Small intestine (tissue), 7 donors: Measurements from ENCODE around the gene GALNT9. TPM values are rescaled to one million over a fixed set of nuclear protein-coding genes. Genes with fewer than 3 reads are reported as not detected.

Experiments used
- DNase-seq, 2 donors: peaks; one replicate each; pipeline versions ENCODE4 v3.0.0 to v3.0.0-alpha.2; 2013
- FAIRE-seq: peaks from 2 replicates; lab custom pipeline; 2012; peaks lifted over from hg19 to GRCh38; lab: Jason Lieb, UNC
- H3K27ac ChIP-seq, 3 donors: one replicate each; pipeline ENCODE4 v1.5.1; 2013; ENCODE audit warnings: low read length in 2 of 3, mild to moderate bottlenecking in 2 of 3, control low read depth in 1 of 3, inconsistent platforms in 1 of 3, low read depth in 1 of 3, moderate library complexity in 1 of 3
- H3K27me3 ChIP-seq, 3 donors: one replicate each; pipeline ENCODE4 v1.6.1; 2013; ENCODE audit warnings: low read length in 3 of 3, inconsistent platforms in 1 of 3; ENCODE audit not compliant: control insufficient read depth in 3 of 3, insufficient read depth in 3 of 3
- H3K36me3 ChIP-seq, 3 donors: one replicate each; pipeline ENCODE4 v1.6.1; 2013; ENCODE audit warnings: low read length in 3 of 3, inconsistent platforms in 1 of 3, low read depth in 1 of 3, mild to moderate bottlenecking in 1 of 3, moderate library complexity in 1 of 3; ENCODE audit not compliant: control insufficient read depth in 3 of 3, insufficient read depth in 2 of 3
- H3K4me1 ChIP-seq, 3 donors: one replicate each; pipeline ENCODE4 v1.6.1; 2013; ENCODE audit warnings: low read length in 2 of 3, inconsistent platforms in 1 of 3, low read depth in 1 of 3, mild to moderate bottlenecking in 1 of 3, moderate library complexity in 1 of 3; ENCODE audit not compliant: control insufficient read depth in 3 of 3, insufficient read depth in 2 of 3
- H3K4me3 ChIP-seq, 3 donors: one replicate each; pipeline ENCODE4 v1.5.1; 2013; ENCODE audit warnings: low read length in 3 of 3, control low read depth in 1 of 3, inconsistent platforms in 1 of 3, low read depth in 1 of 3, mild to moderate bottlenecking in 1 of 3, moderate library complexity in 1 of 3
- H3K9me3 ChIP-seq, 2 donors: one replicate each; pipeline ENCODE4 v1.6.1; 2013; ENCODE audit warnings: low read depth in 1 of 2, low read length in 1 of 2; ENCODE audit not compliant: control insufficient read depth in 2 of 2, insufficient read depth in 1 of 2
- WGBS, 3 donors: extraction: QIAGEN DNeasy Blood & Tissue Kit; methylation state at CpG; one replicate each; pipeline ENCODE4 v1.1.7; 2013; 5-methylcytosine and 5-hydroxymethylcytosine counted together
- polyA plus RNA-seq, 4 donors: library from polyadenylated mRNA; stranded (reverse) in 3 of 4; unstranded in 1 of 4; fragments of 200-250 nt in 3 of 4; fragments of 120-200 nt in 1 of 4; gene quantifications; one replicate each; pipeline versions ENCODE4 v1.2.1 to v1.2.3, GENCODE V29; 2013
- donor health status: healthy with polysubstance abuse.
- donor health status: control.
- donor health status: control.
- donor health status: Bipolar disorder and iron deficiency.
- donor health status: healthy.

The GALNT9 gene
- polyA plus RNA-seq, 4 donors = 0.79 to 2.6 TPM; not detected in 2

DNA sequence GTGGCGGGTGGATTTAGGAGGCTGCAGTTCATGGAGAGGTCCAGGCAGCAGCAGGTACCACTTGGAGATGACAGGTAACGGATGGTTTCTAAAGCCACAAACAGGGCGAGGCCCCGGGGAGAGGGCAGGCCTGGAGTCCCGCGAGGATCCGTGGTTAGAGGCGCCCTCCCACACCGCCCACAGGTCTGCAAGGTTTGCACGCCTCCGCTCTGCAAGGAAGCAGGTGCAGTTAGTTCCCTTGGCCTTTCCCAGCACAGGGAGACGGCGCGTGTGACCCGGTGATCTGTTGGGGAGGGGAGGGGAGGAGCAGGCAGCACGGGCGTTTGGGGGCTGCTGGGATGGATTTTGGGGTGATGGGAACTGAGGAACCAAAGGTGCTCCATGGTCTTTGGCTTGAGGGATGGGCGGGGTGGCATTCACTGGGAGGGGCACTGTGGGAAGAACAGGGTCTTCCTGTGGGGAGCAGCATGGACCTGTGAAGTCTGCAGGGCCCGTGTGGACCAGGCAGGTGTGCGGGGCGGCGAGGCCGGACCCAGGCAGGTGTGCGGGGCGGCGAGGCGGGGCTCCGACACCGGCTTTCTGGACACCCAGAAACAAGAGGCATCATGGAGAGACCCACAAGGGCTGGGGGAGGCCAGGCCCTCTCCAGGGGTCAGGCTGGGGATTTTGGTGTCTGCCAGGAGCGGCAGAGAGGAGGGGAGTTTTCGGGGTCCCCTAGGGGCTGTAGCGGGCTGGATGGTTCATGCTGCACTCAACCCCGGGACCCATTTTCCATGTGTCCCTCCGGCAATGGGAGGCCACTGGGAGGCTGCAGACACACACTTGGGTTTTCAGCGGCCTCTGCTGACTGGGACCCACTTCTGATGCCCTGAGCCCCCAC, 156.0 kb downstream of the GALNT9 start:
- 44 to 66% (median 47%) methylated on average over 33 to 35 of the region's 35 CpGs for WGBS, 3 donors
- Histone ChIP-seq H3K27ac (no peak overlapping the region), H3K36me3 (no peaks in the 10 kb centered on the region), H3K9me3 (no peaks in the 10 kb centered on the region), H3K4me3 (no peak overlapping the region), H3K27me3 (peaks cover 0 to 12% (median 4%) of the 10 kb centered on the region in 3 donors), H3K4me1 (no peaks in the 10 kb centered on the region)
- no peak for DNase-seq
- FAIRE-seq = no peak

DNA sequence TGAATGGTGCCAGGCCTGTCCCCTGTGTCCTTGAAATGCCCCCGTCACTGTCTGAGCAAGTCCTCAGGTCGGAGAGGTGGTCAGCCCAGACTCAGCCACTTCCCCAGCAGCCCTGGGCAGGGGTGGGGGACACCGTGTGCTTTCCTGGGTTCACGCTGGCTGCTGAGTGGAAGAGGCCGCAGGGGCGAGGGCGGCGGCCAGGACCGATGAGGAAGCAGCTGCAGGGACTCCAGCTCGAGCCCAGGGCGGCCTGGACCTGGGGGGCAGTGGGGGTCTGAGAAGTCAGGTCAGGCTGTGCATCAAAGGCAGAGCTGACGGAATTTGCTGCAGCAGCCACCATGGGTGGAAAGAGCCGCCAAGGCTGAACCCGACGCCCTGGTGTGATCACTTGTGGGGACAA, 156.8 kb downstream of the GALNT9 start:
- peaks cover 0 to 12% (median 4%) of the 10 kb centered on the region in 3 donors for H3K27me3 ChIP-seq
- 56 to 68% (median 60%) methylated on average over 15 of the region's 15 CpGs for WGBS, 3 donors
- no peaks in the 10 kb centered on the region for H3K36me3 ChIP-seq
- FAIRE-seq (no peak), DNase-seq (no peak)
- no peaks in the 10 kb centered on the region for H3K9me3 ChIP-seq
- H3K4me3 ChIP-seq = no peak overlapping the region
- H3K27ac ChIP-seq = no peak overlapping the region
- H3K4me1 ChIP-seq = no peaks in the 10 kb centered on the region

DNA sequence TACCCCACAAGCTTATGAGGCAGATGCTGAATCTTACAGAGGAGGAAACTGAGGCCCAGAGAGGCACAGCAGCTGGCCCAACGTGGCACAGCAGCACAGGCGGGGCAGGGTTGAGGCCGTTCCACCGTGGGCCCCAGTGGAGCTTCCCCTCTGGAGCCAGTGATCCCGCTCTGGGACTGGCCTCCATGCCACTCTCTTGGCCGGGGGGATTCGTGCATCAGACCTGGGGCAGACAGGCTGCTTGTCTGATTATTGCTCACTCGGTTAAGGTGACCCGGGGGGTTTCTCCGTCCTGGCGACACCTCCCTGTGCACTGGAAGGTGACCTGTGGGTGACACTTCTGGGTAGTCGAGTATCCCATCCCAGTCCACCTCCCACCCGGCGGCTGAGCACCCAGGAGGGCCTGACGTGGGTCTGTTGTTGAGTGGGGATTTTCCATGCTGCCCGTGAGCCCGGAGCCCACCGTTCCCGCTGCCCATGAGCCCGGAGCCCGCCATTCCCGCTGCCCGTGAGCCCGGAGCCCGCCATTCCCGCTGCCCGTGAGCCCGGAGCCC, 157.3 kb downstream of the GALNT9 start:
- WGBS, 3 donors = 83 to 86% (median 84%) methylated on average over 23 to 27 of the region's 28 CpGs
- no peaks in the 10 kb centered on the region for H3K36me3 ChIP-seq
- peaks cover 0 to 8% (median 4%) of the 10 kb centered on the region in 3 donors for H3K27me3 ChIP-seq
- FAIRE-seq = no peak
- DNase-seq = no peak
- H3K9me3 ChIP-seq = no peaks in the 10 kb centered on the region
- no peak overlapping the region for H3K27ac ChIP-seq
- H3K4me3 ChIP-seq = no peak overlapping the region
- no peaks in the 10 kb centered on the region for H3K4me1 ChIP-seq

DNA sequence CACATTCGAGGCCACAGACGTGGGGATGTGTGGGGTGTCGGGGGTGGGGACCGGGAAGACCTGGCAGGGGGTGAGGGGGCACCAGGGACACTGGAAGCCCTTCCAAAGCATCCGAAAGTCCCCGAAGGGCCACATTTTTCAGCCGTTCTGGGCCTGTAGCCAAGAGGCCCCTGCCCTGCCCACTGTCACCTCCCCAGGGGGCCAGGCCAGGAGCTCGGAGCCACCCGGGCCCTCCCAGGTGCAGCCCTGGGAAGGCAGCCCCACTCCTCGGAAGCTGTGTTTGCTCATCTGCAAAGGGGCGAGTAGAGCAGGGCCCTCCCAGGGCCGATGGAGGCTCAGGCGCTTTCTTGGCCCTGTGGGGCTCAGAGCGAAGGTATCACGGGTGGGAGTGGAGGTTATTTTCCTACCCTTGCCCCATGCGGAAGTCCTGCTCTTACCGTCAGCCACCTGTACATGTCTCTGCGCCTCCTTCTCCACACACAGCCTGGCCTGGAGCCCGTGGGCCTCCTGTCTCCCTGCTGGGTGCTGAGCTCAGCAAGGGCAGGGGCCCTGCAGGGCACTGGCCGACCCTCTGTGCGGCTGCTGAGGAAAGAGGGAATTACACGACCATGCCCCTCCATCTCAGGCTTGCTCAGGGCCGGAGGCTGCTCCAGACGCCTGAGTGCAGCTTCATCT, 158.0 kb downstream of the GALNT9 start:
- 53 to 75% (median 61%) methylated on average over 24 of the region's 24 CpGs for WGBS, 3 donors
- no peak overlapping the region for H3K4me3 ChIP-seq
- no peak overlapping the region for H3K27ac ChIP-seq
- H3K4me1 ChIP-seq = no peaks in the 10 kb centered on the region
- H3K27me3 ChIP-seq = peaks cover 0 to 2% (median under 1%) of the 10 kb centered on the region in 3 donors
- H3K9me3 ChIP-seq = no peaks in the 10 kb centered on the region
- DNase-seq = no peak
- FAIRE-seq = no peak
- H3K36me3 ChIP-seq = no peaks in the 10 kb centered on the region

DNA sequence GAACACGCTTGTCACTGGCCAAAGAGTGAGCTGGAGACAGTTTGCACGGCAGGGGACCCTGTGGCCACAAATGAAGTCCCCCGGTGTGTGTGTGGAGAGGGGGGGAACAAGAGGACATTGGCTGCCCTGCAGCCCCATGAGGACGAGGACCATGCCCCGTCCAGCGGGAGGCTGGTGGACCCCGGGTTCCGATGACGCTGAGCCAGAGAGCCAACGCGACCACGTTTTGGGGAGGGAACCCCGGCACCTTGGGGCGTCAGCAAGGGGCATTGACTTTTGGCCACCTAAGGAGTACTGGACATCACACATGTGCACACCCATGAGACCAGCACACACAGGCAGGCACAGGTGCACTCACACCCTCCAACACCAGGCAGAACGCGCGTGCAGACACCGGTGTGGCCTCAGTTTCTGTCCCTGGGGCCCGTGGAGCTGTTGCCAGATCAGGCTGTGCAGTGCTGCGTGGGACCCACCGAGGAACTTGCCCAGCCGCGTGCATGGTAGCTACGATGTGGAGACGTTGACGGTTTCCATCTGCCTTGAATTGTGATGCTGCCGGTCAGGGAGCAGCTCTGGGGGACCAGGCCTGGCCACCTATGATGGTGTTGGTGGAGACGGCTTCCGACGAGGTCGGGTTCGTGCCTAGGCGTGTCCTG, 158.6 kb downstream of the GALNT9 start:
- Histone ChIP-seq H3K4me1 (no peaks in the 10 kb centered on the region), H3K36me3 (no peaks in the 10 kb centered on the region), H3K27ac (no peak overlapping the region), H3K4me3 (no peak overlapping the region), H3K27me3 (peaks cover 0 to 2% (median 0%) of the 10 kb centered on the region in 3 donors), H3K9me3 (no peaks in the 10 kb centered on the region)
- no peak for DNase-seq
- no peak for FAIRE-seq
- WGBS, 3 donors = 81 to 88% (median 83%) methylated on average over 33 of the region's 33 CpGs

DNA sequence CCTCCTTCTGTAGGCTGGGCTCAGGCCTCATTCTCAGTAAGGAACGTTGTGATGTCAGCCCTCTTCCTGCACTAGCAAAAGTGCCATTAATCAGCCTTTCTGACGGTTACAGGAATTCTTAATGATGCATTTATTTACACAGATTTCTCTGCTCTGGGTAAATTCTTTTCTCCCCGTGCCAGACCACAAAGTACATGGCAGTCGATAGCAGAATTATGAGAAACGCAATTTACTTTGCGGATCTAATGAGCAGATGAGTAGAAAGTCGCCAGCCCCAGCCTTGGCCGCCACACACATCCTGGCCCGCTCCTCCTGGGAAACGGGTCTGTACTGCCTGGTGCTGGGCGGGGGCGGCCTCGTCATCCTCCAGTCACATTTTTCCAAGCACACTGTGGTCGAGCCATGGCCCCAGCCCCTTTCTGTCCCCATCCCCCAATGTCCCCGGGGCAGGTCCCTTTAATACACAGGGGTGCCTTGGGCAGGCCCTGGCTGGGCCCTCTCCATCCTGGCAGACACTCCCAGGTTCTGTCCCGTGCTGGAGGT, 159.2 kb downstream of the GALNT9 start:
- 39 to 47% (median 44%) methylated on average over 16 of the region's 16 CpGs for WGBS, 3 donors
- H3K27ac ChIP-seq = no peak overlapping the region
- no peak overlapping the region for H3K4me3 ChIP-seq
- no peak for DNase-seq
- H3K9me3 ChIP-seq = no peaks in the 10 kb centered on the region
- peaks cover 0 to 2% (median 0%) of the 10 kb centered on the region in 3 donors for H3K27me3 ChIP-seq
- no peak for FAIRE-seq
- no peaks in the 10 kb centered on the region for H3K36me3 ChIP-seq
- no peaks in the 10 kb centered on the region for H3K4me1 ChIP-seq

DNA sequence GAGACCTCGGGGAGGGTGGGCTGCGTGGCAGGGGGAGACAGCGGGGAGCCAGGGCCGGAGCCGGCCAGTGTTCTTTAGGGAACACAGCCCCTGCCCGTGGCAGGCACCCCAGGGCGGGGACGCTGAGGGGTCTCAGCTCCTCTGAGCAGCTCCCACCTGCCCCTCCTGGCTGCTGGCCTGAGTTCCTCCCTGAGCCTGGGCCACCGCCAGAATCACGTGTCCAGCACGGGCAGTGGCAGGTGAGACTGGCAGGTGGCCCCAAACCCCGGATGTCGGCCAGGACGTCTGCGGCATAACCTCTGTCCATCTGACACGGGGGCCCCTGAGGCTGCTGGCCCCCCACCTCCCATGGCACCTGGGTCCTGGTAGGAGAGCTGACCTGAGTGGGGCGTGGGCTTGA, 160.0 kb downstream of the GALNT9 start:
- FAIRE-seq = no peak
- no peak overlapping the region for H3K4me3 ChIP-seq
- H3K4me1 ChIP-seq = no peaks in the 10 kb centered on the region
- WGBS, 3 donors = 23 to 74% (median 66%) methylated on average over 9 to 17 of the region's 17 CpGs
- H3K36me3 ChIP-seq = no peaks in the 10 kb centered on the region
- H3K27ac ChIP-seq = no peak overlapping the region
- H3K9me3 ChIP-seq = no peaks in the 10 kb centered on the region
- no peak for DNase-seq
- peaks cover 0 to 2% (median 0%) of the 10 kb centered on the region in 3 donors for H3K27me3 ChIP-seq
